ENCODE results near the gene AQP1.

The AQP1 gene

DNA sequence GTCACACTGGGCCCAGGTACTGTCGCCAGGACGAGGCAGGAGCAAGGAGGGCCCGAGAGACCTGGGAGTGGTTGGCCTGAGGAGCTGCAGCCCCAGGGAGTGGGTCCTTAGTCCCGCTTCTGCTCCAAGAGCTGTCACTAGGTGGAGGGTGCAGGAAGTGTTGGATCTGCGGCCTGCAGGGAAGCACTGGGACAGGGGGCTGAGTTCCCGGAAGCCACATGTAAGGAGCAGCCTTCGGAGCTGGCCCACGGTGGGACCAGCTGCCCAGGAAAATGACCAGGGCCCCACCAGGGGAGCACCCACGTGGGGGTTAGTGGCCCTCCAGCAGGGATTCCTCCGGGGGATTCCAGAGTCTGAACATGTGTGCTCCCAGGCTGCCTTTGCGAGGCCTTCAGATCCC is 9.2 kb upstream of the AQP1 start:
- intact Hi-C loops (cut with DNase I) = no loop called here
- no peak for DNase-seq

- no peak for DNase-seq
- intact Hi-C loops (cut with DNase I) = no loop called here
Observed at GRCh38 chr7:30903146-30903545, 8.5 kb upstream of the AQP1 start.

GRCh38 chr7:30904561-30904960 is 7.1 kb upstream of the AQP1 start:
- DNase-seq = no peak
- intact Hi-C loops (cut with DNase I) = no loop called here

DNA sequence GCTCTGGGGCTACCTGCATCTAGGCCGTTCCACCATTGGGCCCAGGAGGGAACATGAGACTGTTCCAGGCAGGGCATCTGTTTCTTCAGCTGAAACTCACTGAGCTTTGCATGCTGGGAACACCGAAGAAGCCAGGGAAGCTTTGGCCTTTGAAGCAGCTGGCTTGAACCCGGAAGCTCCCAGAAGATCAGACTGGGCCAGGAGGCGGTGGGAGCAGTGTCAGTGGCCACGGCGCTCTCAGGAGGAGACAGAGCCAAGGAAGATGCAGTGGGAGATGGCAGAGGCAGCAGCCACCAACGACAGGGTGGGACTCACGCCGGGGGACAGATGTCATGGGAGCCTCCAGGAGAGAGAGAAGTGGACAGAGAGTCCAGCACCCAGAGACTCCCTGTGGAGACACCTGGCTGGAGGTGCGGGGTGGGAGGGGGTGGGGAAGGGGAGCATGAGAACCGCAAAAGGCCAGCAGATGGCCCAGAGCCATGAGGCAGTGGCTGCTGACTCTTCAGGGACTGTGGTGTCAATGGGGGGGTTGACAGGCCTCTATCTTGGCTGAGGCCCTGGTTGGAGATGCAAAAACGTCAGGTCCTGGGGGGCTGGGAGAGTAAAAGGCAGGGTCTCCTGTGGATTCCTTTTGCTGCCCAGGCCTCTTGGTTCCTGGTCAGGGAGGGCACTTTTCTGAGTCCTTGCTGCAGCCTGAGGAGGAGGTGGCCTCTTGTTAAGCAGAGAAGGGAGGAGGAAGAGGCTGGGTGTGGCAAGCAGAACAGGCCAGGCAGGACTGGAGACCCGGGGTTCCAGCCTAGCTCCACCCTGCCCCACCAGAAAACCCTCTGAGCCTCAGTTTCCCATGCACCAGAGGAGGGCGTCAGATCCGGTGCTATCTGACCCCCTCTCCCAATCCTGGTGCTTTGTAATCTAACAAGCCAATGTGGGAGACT is 6.3 kb upstream of the AQP1 start:
- DNase-seq = no peak

GRCh38 chr7:30906014-30906413 is 5.6 kb upstream of the AQP1 start:
- intact Hi-C loops (cut with DNase I) = no loop called here
- DNase-seq = no peak

More for the DNA sequence above, 6.3 kb upstream of the AQP1 start:
- intact Hi-C loops (cut with DNase I) = no loop called here

DNA sequence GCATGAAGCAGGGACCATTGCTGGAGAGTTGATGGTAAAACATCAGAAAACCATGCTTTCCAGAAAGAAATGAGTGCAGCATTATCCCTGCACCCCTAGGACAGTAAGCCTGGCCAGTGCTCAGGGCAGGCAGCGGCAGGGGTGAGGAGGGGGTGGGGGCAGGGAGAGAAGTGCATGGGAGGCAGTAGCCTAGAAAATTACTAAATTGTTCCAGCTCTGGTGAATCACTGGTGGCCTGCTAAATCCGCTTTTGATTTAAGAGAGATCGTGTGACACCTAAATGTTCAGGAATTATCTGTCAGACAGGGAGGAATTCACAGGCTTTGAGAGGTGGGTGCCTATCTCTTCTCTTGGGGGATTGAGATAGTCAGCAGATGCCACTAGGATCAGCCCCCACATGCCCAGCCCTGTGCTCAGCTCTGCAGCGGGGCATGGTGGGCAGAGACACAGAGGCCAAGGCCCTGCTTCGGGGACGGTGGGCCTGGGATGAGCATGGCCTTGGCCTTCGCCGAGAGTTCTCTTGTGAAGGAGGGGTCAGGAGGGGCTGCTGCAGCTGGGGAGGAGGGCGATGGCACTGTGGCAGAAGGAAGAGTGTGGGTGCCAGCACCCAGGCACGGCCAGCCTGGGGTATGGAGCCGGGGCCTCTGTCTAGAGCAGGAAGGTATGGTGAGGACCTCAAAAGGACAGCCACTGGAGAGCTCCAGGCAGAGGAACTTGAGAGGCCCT is 5.0 kb upstream of the AQP1 start:
- DNase-seq = peak in 3 of 42 donors; percentile 37 to 54 (median 50)
- intact Hi-C loops (cut with DNase I) = no loop called here

DNA sequence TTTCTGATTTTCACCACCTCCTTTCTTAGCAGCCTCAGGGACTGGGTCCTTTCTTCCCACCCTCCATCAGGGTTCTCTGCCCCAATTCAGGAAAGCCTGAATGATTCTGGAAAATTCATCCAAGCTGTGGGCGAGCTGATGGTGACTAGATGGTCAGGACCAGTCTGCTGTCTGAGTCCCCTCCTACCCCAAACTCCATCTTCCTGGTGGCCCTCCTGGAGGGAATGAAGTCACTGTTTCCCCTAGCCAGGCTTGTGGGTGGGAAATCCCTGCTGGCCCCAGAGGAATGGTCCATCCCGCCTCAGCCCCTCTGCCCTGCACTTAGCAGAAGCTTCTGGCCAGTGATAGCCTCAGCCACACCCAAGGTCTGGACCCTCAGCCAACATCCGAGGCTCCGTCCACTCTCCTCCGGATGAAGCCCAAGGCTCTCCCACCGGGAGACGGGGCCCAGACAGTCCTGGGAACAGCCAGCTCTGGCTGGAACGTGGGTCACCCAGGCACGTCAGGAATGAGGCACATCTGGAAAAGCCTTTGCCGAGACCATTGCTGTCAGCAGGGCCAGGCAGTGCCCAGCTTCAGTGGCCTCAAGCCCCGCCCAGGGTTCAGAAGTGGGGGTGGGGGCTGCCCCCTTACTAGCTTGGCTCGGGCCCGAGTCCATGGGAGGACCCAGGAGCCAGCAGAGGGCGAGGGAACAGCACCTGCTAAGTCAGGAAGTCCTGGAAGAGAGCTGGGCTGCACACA is 4.0 kb upstream of the AQP1 start:
- intact Hi-C loops (cut with DNase I) = no loop called here

DNA sequence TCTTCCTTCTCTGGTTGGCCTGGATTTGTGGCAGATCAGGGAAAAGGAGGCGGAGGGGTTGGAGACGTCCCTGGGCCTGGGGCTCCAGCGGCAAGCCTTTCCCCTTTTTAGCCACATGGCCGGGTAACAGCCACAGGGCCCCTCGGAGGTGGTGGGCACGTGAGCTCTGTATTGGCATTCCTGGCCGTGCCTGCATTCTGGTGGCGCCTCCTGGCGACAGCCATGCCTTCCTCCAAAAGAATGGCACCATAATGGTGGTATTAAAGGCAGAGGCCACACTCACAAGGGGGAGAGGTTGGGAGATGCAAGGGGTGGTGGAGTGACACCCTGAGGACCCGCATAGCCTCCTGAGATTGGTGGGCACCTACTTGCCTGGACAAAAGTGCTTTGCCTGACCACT is 3.0 kb upstream of the AQP1 start:
- intact Hi-C loops (cut with DNase I) = no loop called here
- DNase-seq = peak in 3 of 42 donors; percentile 12 to 52 (median 31)

More for the DNA sequence above, 4.0 kb upstream of the AQP1 start:
- no peak for DNase-seq

- DNase-seq = no peak
- intact Hi-C loops (cut with DNase I) = no loop called here
Observed at GRCh38 chr7:30909431-30909830, 2.2 kb upstream of the AQP1 start.

- intact Hi-C loops (cut with DNase I) = no loop called here
- no peak for DNase-seq
Observed at GRCh38 chr7:30910411-30911073, 1.1 kb upstream of the AQP1 start.

GRCh38 chr7:30911133-30911532 is 520 bp upstream of the AQP1 start:
- intact Hi-C loops (cut with DNase I) = no loop called here
- no peak for DNase-seq

GRCh38 chr7:30912021-30912730 is 523 bp downstream of the AQP1 start:
- intact Hi-C loops (cut with DNase I) = no loop called here

GRCh38 chr7:30912731-30912985 is 1.0 kb downstream of the AQP1 start:
- no peak for DNase-seq
- intact Hi-C loops (cut with DNase I) = no loop called here

More at GRCh38 chr7:30912021-30912730, 523 bp downstream of the AQP1 start:
- DNase-seq = peak in 2 of 42 donors; percentile 41 to 48

DNA sequence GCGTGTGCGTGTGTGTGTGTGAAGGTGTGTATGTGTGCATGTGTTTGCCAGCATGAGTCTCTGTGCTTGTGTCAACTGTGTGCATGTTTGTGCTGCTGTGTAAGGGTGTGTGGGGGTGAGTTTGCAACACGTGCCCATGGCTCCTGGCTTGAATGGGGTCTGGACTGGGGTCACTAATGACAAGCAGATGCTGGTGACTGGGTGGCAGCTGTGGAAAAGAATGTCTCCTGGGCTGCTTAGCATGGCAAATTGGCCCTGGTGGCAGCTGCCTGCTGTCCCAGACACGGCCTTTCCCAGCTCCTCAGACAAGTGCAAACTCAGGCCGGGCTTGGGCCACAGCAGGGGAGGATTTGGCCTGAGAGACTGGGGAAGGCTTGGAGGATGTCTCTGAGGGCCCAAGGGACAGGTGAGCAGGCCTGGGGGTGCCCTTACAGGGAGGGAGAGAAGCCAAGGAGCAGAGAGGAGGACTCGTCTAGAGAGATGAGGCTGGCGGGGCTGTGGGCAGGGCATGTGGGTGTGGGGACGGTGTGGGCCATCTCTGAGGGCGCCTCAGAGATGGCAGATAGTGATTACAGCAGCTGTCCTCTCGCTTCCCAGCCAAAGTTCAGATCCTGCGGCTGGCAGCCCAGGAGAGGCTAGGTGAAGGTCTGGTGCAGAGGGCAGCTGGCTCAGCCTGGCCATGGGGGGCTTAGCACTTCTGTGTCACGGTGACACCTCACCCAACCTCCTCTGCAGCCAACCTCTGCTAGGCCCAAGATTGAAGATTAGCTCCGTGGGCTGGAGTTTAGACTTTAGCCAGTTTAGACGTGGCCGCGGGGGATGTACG is 1.5 kb downstream of the AQP1 start:
- intact Hi-C loops (cut with DNase I) = no loop called here

GRCh38 chr7:30913821-30914515 is 2.3 kb downstream of the AQP1 start:
- no peak for DNase-seq
- intact Hi-C loops (cut with DNase I) = no loop called here

More for the DNA sequence above, 1.5 kb downstream of the AQP1 start:
- no peak for DNase-seq

- intact Hi-C loops (cut with DNase I) = no loop called here
- DNase-seq = no peak
Observed at GRCh38 chr7:30914596-30914995, 2.9 kb downstream of the AQP1 start.

DNA sequence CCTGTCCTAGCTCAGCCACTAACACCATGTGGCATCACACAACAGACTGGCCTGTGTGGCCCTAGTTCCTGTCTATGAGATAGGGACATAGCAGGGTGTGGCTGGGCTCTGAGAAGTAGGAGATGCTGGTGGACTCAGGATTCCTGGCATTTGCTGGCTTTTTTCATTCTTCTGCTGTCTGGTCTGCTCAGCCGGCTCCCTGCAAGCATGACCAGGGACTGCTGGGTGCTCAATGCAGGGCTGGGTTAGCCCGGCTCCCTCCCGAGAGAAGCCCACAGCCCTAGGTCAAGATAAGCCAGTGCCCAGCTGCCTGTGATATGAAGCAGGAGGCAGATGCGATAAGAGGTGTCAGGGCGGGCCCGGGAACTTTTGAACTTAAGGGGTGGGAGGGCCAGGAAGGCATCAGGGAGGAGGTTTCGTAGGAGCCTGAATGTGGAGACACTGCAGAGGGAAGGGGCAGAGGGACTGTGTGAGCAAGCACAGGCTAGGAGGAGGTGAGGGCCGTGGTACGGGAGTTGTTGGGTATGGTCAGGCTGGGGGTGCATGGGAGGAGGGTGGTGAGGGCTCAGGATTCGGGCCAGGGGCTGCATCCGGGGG is 3.5 kb downstream of the AQP1 start:
- intact Hi-C loops (cut with DNase I) = no loop called here
- DNase-seq = no peak

Data from head of caudate nucleus (tissue), 42 donors.